HG03280 (cell line): ENCODE results near the gene NEUROG1.
"Not testable (repeated sequence)": the region's sequence is repeated elsewhere in the genome, so short reads cannot be mapped to it uniquely, and the experiment has no call there.

Experiments
- ATAC-seq: cut with Tn5 transposase; IDR thresholded peaks from one replicate; pipeline ENCODE4 v1.9.1; 2021; ENCODE audit warnings: mild to moderate bottlenecking, moderate library complexity; ENCODE audit not compliant: unreplicated experiment

NEUROG1 gene

GRCh38 chr5:135495531-135495930, 40.2 kb downstream of the NEUROG1 start:
- ATAC-seq = not testable (repeated sequence)

- no peak for ATAC-seq
These were observed 41.6 kb downstream of the NEUROG1 start for GRCh38 chr5:135494196-135494595.

- ATAC-seq = no peak
These were observed 42.2 kb downstream of the NEUROG1 start for GRCh38 chr5:135493406-135494180.

- no peak for ATAC-seq
These were observed 43.5 kb downstream of the NEUROG1 start for GRCh38 chr5:135492319-135492626.

GRCh38 chr5:135491552-135492318, 44.0 kb downstream of the NEUROG1 start:
- no peak for ATAC-seq

GRCh38 chr5:135491038-135491551, 44.7 kb downstream of the NEUROG1 start:
- ATAC-seq = no peak

- ATAC-seq = no peak
These were observed 45.3 kb downstream of the NEUROG1 start for GRCh38 chr5:135490245-135491037.

- no peak for ATAC-seq
These were observed 46.1 kb downstream of the NEUROG1 start for GRCh38 chr5:135489466-135490244.

GRCh38 chr5:135488727-135489465, 46.9 kb downstream of the NEUROG1 start:
- no peak for ATAC-seq

- no peak for ATAC-seq
These were observed 47.8 kb downstream of the NEUROG1 start for GRCh38 chr5:135487839-135488514.

- ATAC-seq = no peak
These were observed 48.7 kb downstream of the NEUROG1 start for GRCh38 chr5:135487037-135487395.

GRCh38 chr5:135486131-135487036, 49.4 kb downstream of the NEUROG1 start:
- no peak for ATAC-seq

GRCh38 chr5:135484674-135485086, 51.1 kb downstream of the NEUROG1 start:
- ATAC-seq = no peak
